ENCODE results near the gene KANK3. TPM values are rescaled to one million over a fixed set of nuclear protein-coding genes. Genes with fewer than 3 reads are reported as not detected.
"Not testable (repeated sequence)": the region's sequence is repeated elsewhere in the genome, so short reads cannot be mapped to it uniquely, and the experiment has no call there.

The KANK3 gene
- total RNA-seq, 3 donors from 2014 or later (not counting 1 experiment from before 2014, with no cell fraction given) = 5.7 to 16.9 (median 8.4) TPM

- ATAC-seq (no peak), DNase-seq (no peak)
- no peaks in the 10 kb centered on the region for H3K36me3 Mint-ChIP-seq
- H3K27me3 Mint-ChIP-seq (ENCODE audit: low read depth in 2 of 2) = no peaks in the 10 kb centered on the region
- Histone ChIP-seq H3K27ac (ENCODE audit: low read length) (no peak overlapping the region), H3K4me3 (ENCODE audit: low read length) (no peak overlapping the region), H3K27me3 (ENCODE audit: control insufficient read depth, insufficient read depth, low read length) (no peaks in the 10 kb centered on the region), H3K9me3 (ENCODE audit: control insufficient read depth, insufficient read depth, low read length) (no peaks in the 10 kb centered on the region), H3K36me3 (ENCODE audit: control insufficient read depth, insufficient read depth, low read length) (no peaks in the 10 kb centered on the region), H3K4me1 (ENCODE audit: control insufficient read depth, insufficient read depth, low read length) (peaks cover 29% of the 10 kb centered on the region)
- H3K27ac Mint-ChIP-seq = peak overlapping the region in 1 of 2 donors; percentile 31
- peak overlapping the region; percentile 52 for H3K4me3 Mint-ChIP-seq
- H3K9me3 Mint-ChIP-seq = no peaks in the 10 kb centered on the region
- no peak for TF ChIP-seq CTCF (IDR thresholded peaks at IDR 0.05)
- peaks cover 16 to 28% of the 10 kb centered on the region in 2 donors for H3K4me1 Mint-ChIP-seq
- 95% methylated on average over 16 of the region's 16 CpGs for WGBS (ENCODE audit: insufficient coverage)
- intact Hi-C loops (cut with micrococcal nuclease) = no loop called here
These were observed 44.9 kb upstream of the KANK3 start for GRCh38 chr19:8387688-8388611.

- Histone ChIP-seq H3K36me3 (ENCODE audit: control insufficient read depth, insufficient read depth, low read length) (no peaks in the 10 kb centered on the region), H3K4me1 (ENCODE audit: control insufficient read depth, insufficient read depth, low read length) (peaks cover 23% of the 10 kb centered on the region), H3K27ac (ENCODE audit: low read length) (no peak overlapping the region), H3K27me3 (ENCODE audit: control insufficient read depth, insufficient read depth, low read length) (no peaks in the 10 kb centered on the region), H3K9me3 (ENCODE audit: control insufficient read depth, insufficient read depth, low read length) (no peaks in the 10 kb centered on the region), H3K4me3 (ENCODE audit: low read length) (no peak overlapping the region)
- Mint-ChIP-seq H3K9me3 (no peaks in the 10 kb centered on the region), H3K36me3 (no peaks in the 10 kb centered on the region), H3K27me3 (ENCODE audit: low read depth in 2 of 2) (no peaks in the 10 kb centered on the region), H3K4me3 (peak overlapping the region; percentile 13), H3K4me1 (peaks cover 11 to 22% of the 10 kb centered on the region in 2 donors), H3K27ac (no peak overlapping the region)
- WGBS (ENCODE audit: insufficient coverage) = 100% methylated on average over 4 of the region's 4 CpGs
- intact Hi-C loops (cut with micrococcal nuclease) = no loop called here
- no peak for DNase-seq
- no peak for TF ChIP-seq CTCF (IDR thresholded peaks at IDR 0.05)
- ATAC-seq = no peak
These were observed 43.9 kb upstream of the KANK3 start for GRCh38 chr19:8386990-8387389.

- intact Hi-C loops (cut with micrococcal nuclease); H3K27ac ChIP-seq (ENCODE audit: low read length): not testable (repeated sequence)
- 97% methylated on average over 9 of the region's 9 CpGs for WGBS (ENCODE audit: insufficient coverage)
These were observed 43.4 kb upstream of the KANK3 start for GRCh38 chr19:8386419-8386818.

GRCh38 chr19:8385566-8385965, 42.5 kb upstream of the KANK3 start:
- H3K4me3 ChIP-seq (ENCODE audit: low read length); H3K27me3 ChIP-seq (ENCODE audit: control insufficient read depth, insufficient read depth, low read length); intact Hi-C loops (cut with micrococcal nuclease); H3K9me3 Mint-ChIP-seq; H3K27me3 Mint-ChIP-seq (ENCODE audit: low read depth in 2 of 2); DNase-seq; H3K4me3 Mint-ChIP-seq; H3K36me3 Mint-ChIP-seq; H3K27ac ChIP-seq (ENCODE audit: low read length); H3K4me1 ChIP-seq (ENCODE audit: control insufficient read depth, insufficient read depth, low read length); H3K4me1 Mint-ChIP-seq; H3K9me3 ChIP-seq (ENCODE audit: control insufficient read depth, insufficient read depth, low read length); H3K36me3 ChIP-seq (ENCODE audit: control insufficient read depth, insufficient read depth, low read length); ATAC-seq; H3K27ac Mint-ChIP-seq: not testable (repeated sequence)
- WGBS (ENCODE audit: insufficient coverage) = 90% methylated on average over 3 of the region's 3 CpGs

More at GRCh38 chr19:8386419-8386818, 43.4 kb upstream of the KANK3 start:
- H3K4me3 ChIP-seq (ENCODE audit: low read length); H3K27me3 ChIP-seq (ENCODE audit: control insufficient read depth, insufficient read depth, low read length); H3K9me3 Mint-ChIP-seq; H3K27me3 Mint-ChIP-seq (ENCODE audit: low read depth in 2 of 2); ATAC-seq; H3K9me3 ChIP-seq (ENCODE audit: control insufficient read depth, insufficient read depth, low read length); H3K36me3 Mint-ChIP-seq; H3K27ac Mint-ChIP-seq; H3K36me3 ChIP-seq (ENCODE audit: control insufficient read depth, insufficient read depth, low read length); DNase-seq; H3K4me3 Mint-ChIP-seq: not testable (repeated sequence)
- peaks cover 17% of the 10 kb centered on the region for H3K4me1 ChIP-seq (ENCODE audit: control insufficient read depth, insufficient read depth, low read length)
- H3K4me1 Mint-ChIP-seq = peaks cover 6 to 17% of the 10 kb centered on the region in 2 donors

GRCh38 chr19:8385103-8385502, 42.0 kb upstream of the KANK3 start:
- H3K4me1 Mint-ChIP-seq; H3K4me3 ChIP-seq (ENCODE audit: low read length); ATAC-seq; intact Hi-C loops (cut with micrococcal nuclease); H3K27ac Mint-ChIP-seq; H3K9me3 ChIP-seq (ENCODE audit: control insufficient read depth, insufficient read depth, low read length); DNase-seq; H3K4me3 Mint-ChIP-seq; H3K36me3 Mint-ChIP-seq; H3K27ac ChIP-seq (ENCODE audit: low read length); H3K36me3 ChIP-seq (ENCODE audit: control insufficient read depth, insufficient read depth, low read length); H3K9me3 Mint-ChIP-seq; H3K4me1 ChIP-seq (ENCODE audit: control insufficient read depth, insufficient read depth, low read length); H3K27me3 ChIP-seq (ENCODE audit: control insufficient read depth, insufficient read depth, low read length); H3K27me3 Mint-ChIP-seq (ENCODE audit: low read depth in 2 of 2): not testable (repeated sequence)
- WGBS (ENCODE audit: insufficient coverage) = no CpG with 5 or more reads among the region's 2 CpGs

- DNase-seq; H3K9me3 Mint-ChIP-seq; H3K4me3 Mint-ChIP-seq; H3K27me3 ChIP-seq (ENCODE audit: control insufficient read depth, insufficient read depth, low read length); H3K27me3 Mint-ChIP-seq (ENCODE audit: low read depth in 2 of 2); H3K4me3 ChIP-seq (ENCODE audit: low read length); H3K9me3 ChIP-seq (ENCODE audit: control insufficient read depth, insufficient read depth, low read length); H3K4me1 ChIP-seq (ENCODE audit: control insufficient read depth, insufficient read depth, low read length); H3K27ac Mint-ChIP-seq; H3K36me3 Mint-ChIP-seq; H3K27ac ChIP-seq (ENCODE audit: low read length); H3K36me3 ChIP-seq (ENCODE audit: control insufficient read depth, insufficient read depth, low read length); H3K4me1 Mint-ChIP-seq; ATAC-seq; intact Hi-C loops (cut with micrococcal nuclease): not testable (repeated sequence)
- 83% methylated on average over 1 of the region's 4 CpGs for WGBS (ENCODE audit: insufficient coverage)
These were observed 41.5 kb upstream of the KANK3 start for GRCh38 chr19:8384569-8384968.

Data from natural killer cell (primary cell).